Panc1 (cell line): ENCODE results near the gene RSU1. TPM values are rescaled to one million over a fixed set of nuclear protein-coding genes. Genes with fewer than 3 reads are reported as not detected.

Experiments
- ATAC-seq: fragments of 200-7000 bp; cut with Tn5 transposase; 2 replicates; pipeline ENCODE4 v1.9.1; 2020; ENCODE audit warnings: mild to moderate bottlenecking, moderate library complexity
- BruUV-seq: library from RNA; stranded (reverse); fragments of 400-500 nt; replicated peaks from 2 replicates; lab custom pipeline; 2021; lab: Mats Ljungman, UMichigan
- CTCF ChIA-PET: fragments of 300-600 bp; sonication (Branson Sonifier 250); formaldehyde crosslinking; loops from one replicate; lab custom pipeline; 2022; ENCODE audit warnings: antibody characterized with exemption; lab: Charles Lee
- POLR2A ChIA-PET: fragments of 300-600 bp; sonication (Branson Sonifier 250); formaldehyde crosslinking; loops from one replicate; lab custom pipeline; 2022; ENCODE audit warnings: antibody characterized with exemption; lab: Charles Lee
- DNase-seq: peaks from one replicate; pipeline ENCODE4 v3.0.0-alpha.2; 2010; ENCODE audit warnings: low read depth, low spot score
- H3K27ac ChIP-seq: 2 replicates; pipeline ENCODE4 v1.5.1; 2011; ENCODE audit warnings: mild to moderate bottlenecking, low read length, inconsistent platforms
- H3K27me3 ChIP-seq: fragments of 200-500 bp; sonication (Bioruptor generic); 2 replicates; pipeline ENCODE4 v1.6.0; 2014; ENCODE audit warnings: low read length, inconsistent platforms; ENCODE audit not compliant: control insufficient read depth, insufficient read depth
- H3K36me3 ChIP-seq: fragments of 200-500 bp; sonication (Bioruptor generic); 2 replicates; pipeline ENCODE4 v1.5.1; 2014; ENCODE audit warnings: inconsistent platforms, mild to moderate bottlenecking, low read length, moderate library complexity; ENCODE audit not compliant: control insufficient read depth, insufficient read depth
- H3K4me1 ChIP-seq: 2 replicates; pipeline ENCODE4 v1.5.1; 2011; ENCODE audit warnings: inconsistent platforms, mild to moderate bottlenecking, low read length, moderate library complexity; ENCODE audit not compliant: control insufficient read depth, insufficient read depth
- H3K4me3 ChIP-seq, 2 experiments: 2 replicates each; pipeline ENCODE4 v1.5.1; 2011 to 2012; ENCODE audit warnings: low read depth in 2 of 2, low read length in 2 of 2, mild to moderate bottlenecking in 2 of 2, inconsistent platforms in 1 of 2, moderate library complexity in 1 of 2
- H3K9me3 ChIP-seq: fragments of 200-500 bp; sonication (Bioruptor generic); 2 replicates; pipeline ENCODE4 v1.5.1; 2014; ENCODE audit warnings: low read depth, mild to moderate bottlenecking, inconsistent platforms, low read length, moderate library complexity; ENCODE audit not compliant: control insufficient read depth, insufficient read depth
- CTCF ChIP-seq: fragments of 450-650 bp; IDR thresholded peaks from 2 replicates; pipeline ENCODE4 v1.5.1; 2017; ENCODE audit warnings: mild to moderate bottlenecking
- POLR2AphosphoS5 ChIP-seq: IDR thresholded peaks from 2 replicates; pipeline ENCODE4 v1.6.1; 2012; ENCODE audit warnings: mild to moderate bottlenecking, low read depth, low read length, moderate library complexity
- REST ChIP-seq, 2 experiments: IDR thresholded peaks; 2 replicates each; pipeline ENCODE4 v1.6.1; 2011 to 2012; ENCODE audit warnings: low read depth in 2 of 2, control low read depth in 1 of 2, low read length in 1 of 2, mild to moderate bottlenecking in 1 of 2, moderate library complexity in 1 of 2; ENCODE audit not compliant: insufficient read depth in 1 of 2
- SIN3A ChIP-seq: IDR thresholded peaks from 2 replicates; pipeline ENCODE4 v1.6.1; 2012; ENCODE audit warnings: low read depth, mild to moderate bottlenecking, low read length, moderate library complexity, borderline replicate concordance; ENCODE audit not compliant: insufficient read depth
- TCF7L2 ChIP-seq: IDR thresholded peaks from 2 replicates; pipeline ENCODE4 v1.6.1; 2011; ENCODE audit warnings: mild to moderate bottlenecking, low read depth, low read length, inconsistent platforms
- in situ Hi-C: cut with HindIII; loops from 2 replicates; pipeline ENCODE4 v1.10.0; 2016; ENCODE audit warnings: low sequenced_read_pairs, low pct_unique_long_range_greater_than_20kb
- intact Hi-C: fragments of 100-400 bp; cut with micrococcal nuclease; formaldehyde crosslinking; loops from one replicate; pipeline ENCODE4 v1.10.0; 2022; ENCODE audit not compliant: unreplicated experiment
- total RNA-seq: library from RNA; stranded (reverse); gene quantifications from one replicate; pipeline ENCODE4 v1.2.1, GENCODE V29; 2021; ENCODE audit not compliant: unreplicated experiment

The RSU1 gene
- total RNA-seq, 1 experiment from 2014 or later = 55.6 TPM

- no peaks in the 10 kb centered on the region for H3K27me3 ChIP-seq
- intact Hi-C loops (no loop called here), in situ Hi-C loops (no loop called here)
- H3K27ac ChIP-seq = no peak overlapping the region
- H3K36me3 ChIP-seq = no peaks in the 10 kb centered on the region
- no peak overlapping the region for H3K4me3 ChIP-seq
- ATAC-seq (no peak), DNase-seq (no peak)
- ChIA-PET CTCF (no interaction called here), POLR2A (no interaction called here)
- TF ChIP-seq CTCF = no peak
- no peak for TF ChIP-seq TCF7L2
- no peak for TF ChIP-seq POLR2AphosphoS5
- no peak for TF ChIP-seq SIN3A
- TF ChIP-seq REST (IDR thresholded peaks at IDR 0.05; ENCODE audit: insufficient read depth in 1 of 2, low read depth in 2 of 2, low read length in 1 of 2) = no peak
- H3K9me3 ChIP-seq = peaks cover 5% of the 10 kb centered on the region; the same call in 1 of the 2 replicates
- peaks cover 10% of the 10 kb centered on the region; the same call in 1 of the 2 replicates for H3K4me1 ChIP-seq
- BruUV-seq = no TSS peak
Observed at GRCh38 chr10:16819436-16819835, 2.2 kb upstream of the RSU1 start.

- Histone ChIP-seq H3K27ac (no peak overlapping the region), H3K4me1 (peaks cover 10% of the 10 kb centered on the region; the same call in 1 of the 2 replicates), H3K9me3 (peaks cover 5% of the 10 kb centered on the region; the same call in 1 of the 2 replicates), H3K36me3 (no peaks in the 10 kb centered on the region), H3K27me3 (no peaks in the 10 kb centered on the region), H3K4me3 (no peak overlapping the region)
- DNase-seq (no peak), ATAC-seq (no peak)
- in situ Hi-C loops (no loop called here), intact Hi-C loops (no loop called here)
- TF ChIP-seq TCF7L2 = no peak
- no peak for TF ChIP-seq CTCF
- TF ChIP-seq POLR2AphosphoS5 = no peak
- TF ChIP-seq SIN3A = no peak
- no peak for TF ChIP-seq REST (IDR thresholded peaks at IDR 0.05; ENCODE audit: insufficient read depth in 1 of 2, low read depth in 2 of 2, low read length in 1 of 2)
- CTCF ChIA-PET = no interaction called here
- POLR2A ChIA-PET = no interaction called here
- BruUV-seq = no TSS peak
Observed at GRCh38 chr10:16819026-16819425, 1.8 kb upstream of the RSU1 start.
